Fibroblast of the aortic adventitia (primary cell): Measurements from ENCODE around the gene GRIP2. TPM values are rescaled to one million over a fixed set of nuclear protein-coding genes. Genes with fewer than 3 reads are reported as not detected.

Experiments used
- DNase-seq: peaks from one replicate; pipeline ENCODE4 v3.0.0-alpha.2; 2010; ENCODE audit warnings: low read depth
- H3K4me3 ChIP-seq: 2 replicates; pipeline ENCODE4 v1.5.1; 2011; ENCODE audit warnings: low read depth, mild to moderate bottlenecking, control low read depth, low read length, moderate library complexity
- total RNA-seq: library from RNA; depleted of rRNA; stranded (reverse); fragments of >200 nt; gene quantifications from 2 replicates; pipeline ENCODE4 v1.2.3, GENCODE V29; 2012; ENCODE audit warnings: low replicate concordance
- TF ChIP-seq, protein P1 (sequence below): IDR thresholded peaks from 2 replicates; pipeline ENCODE4 v1.5.1; 2011; ENCODE audit warnings: mild to moderate bottlenecking, low read length, control low read depth, inconsistent platforms; ENCODE audit not compliant: insufficient read depth

The GRIP2 gene
- total RNA-seq, 1 donor: 0.90 TPM

DNA sequence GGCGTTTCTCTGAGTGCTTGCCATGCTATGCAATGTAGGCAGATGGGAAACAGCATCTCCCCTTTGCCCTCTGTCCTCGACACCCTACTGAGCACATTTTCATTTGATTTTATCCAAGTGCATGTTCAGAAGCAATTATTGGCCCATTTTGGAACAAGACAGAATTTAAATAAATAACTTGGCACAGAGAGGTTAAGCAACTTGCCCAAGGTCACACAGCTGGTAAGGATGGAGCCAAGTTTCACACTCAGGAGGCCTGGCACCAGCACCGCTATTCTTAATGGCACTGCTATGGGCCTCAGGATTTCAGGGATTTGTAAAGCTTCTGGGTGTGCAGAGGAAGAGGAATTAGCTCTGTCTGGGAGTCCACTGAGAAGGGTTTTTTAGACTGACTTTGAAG, 2.5 kb upstream of the GRIP2 start:
- no peak overlapping the region for H3K4me3 ChIP-seq
- TF ChIP-seq, protein P1, sequence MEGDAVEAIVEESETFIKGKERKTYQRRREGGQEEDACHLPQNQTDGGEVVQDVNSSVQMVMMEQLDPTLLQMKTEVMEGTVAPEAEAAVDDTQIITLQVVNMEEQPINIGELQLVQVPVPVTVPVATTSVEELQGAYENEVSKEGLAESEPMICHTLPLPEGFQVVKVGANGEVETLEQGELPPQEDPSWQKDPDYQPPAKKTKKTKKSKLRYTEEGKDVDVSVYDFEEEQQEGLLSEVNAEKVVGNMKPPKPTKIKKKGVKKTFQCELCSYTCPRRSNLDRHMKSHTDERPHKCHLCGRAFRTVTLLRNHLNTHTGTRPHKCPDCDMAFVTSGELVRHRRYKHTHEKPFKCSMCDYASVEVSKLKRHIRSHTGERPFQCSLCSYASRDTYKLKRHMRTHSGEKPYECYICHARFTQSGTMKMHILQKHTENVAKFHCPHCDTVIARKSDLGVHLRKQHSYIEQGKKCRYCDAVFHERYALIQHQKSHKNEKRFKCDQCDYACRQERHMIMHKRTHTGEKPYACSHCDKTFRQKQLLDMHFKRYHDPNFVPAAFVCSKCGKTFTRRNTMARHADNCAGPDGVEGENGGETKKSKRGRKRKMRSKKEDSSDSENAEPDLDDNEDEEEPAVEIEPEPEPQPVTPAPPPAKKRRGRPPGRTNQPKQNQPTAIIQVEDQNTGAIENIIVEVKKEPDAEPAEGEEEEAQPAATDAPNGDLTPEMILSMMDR: no peak
- DNase-seq: no peak

DNA sequence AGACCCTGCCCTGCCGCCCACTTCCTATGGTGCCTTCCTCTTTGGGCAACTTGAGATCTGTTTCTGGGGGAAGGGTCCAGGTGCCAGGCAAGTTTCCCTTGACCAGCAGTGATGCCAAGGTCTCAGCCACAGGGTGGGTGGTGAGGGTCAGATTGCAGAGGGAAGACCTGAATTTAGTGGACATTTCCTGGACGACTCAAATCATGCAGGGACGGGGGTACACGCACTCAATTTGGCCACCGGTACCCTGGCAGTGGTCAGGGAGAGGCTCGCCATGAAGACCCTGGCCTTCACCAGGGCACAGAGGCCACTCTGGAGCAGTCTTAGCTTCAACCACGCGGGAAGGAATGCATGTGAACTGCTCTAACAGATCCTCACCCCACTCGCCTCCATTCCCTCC, 1.5 kb upstream of the GRIP2 start:
- no peak overlapping the region for H3K4me3 ChIP-seq
- TF ChIP-seq, protein P1: no peak
- no peak for DNase-seq

DNA sequence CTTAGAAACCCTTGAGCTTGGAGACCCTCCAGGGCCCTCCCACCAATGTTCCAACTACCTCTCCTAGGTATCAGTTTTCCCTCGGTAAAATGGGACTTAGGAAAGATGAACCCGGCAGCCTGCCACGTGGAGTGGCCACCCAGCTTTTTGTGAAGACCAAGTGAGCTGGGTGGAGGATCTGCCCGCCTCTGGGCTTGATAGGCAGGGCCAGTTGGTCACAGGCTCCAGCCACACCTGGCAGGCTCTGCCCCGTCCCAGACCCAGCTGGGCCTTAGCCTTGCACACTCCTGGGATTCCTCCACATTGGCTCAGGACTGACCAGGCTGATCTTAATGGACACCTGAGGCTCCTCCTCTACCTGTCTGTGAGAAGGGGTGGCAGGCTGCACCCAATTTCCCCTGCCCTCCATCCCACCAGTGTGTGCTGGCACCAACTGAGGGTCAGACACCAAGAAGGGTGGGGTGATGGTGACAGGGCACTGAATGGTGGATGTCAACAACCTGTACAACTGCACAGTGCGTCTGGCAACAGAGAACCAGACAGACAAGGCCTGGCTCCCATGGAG, 761 bp upstream of the GRIP2 start:
- TF ChIP-seq, protein P1: no peak
- DNase-seq: no peak
- no peak overlapping the region for H3K4me3 ChIP-seq

DNA sequence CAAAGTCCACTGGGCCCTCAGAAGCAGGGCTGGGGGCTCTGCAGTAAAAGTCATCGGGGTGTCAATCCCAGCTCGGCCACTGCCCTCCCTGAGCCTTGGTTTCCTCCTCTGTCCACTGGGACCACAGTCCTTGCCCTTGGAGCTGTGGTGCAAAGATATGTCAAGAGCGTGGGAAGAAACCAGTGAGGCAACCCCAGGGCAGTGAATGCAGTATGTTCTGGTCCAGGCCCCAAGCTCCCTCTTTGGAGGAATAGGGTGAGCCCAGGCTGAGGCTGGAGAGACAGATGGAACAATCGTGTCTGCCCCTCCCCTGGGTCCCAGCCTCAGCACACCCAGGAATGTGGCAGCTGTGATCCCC, 779 bp downstream of the GRIP2 start:
- no peak overlapping the region for H3K4me3 ChIP-seq
- TF ChIP-seq, protein P1: no peak
- DNase-seq: no peak

DNA sequence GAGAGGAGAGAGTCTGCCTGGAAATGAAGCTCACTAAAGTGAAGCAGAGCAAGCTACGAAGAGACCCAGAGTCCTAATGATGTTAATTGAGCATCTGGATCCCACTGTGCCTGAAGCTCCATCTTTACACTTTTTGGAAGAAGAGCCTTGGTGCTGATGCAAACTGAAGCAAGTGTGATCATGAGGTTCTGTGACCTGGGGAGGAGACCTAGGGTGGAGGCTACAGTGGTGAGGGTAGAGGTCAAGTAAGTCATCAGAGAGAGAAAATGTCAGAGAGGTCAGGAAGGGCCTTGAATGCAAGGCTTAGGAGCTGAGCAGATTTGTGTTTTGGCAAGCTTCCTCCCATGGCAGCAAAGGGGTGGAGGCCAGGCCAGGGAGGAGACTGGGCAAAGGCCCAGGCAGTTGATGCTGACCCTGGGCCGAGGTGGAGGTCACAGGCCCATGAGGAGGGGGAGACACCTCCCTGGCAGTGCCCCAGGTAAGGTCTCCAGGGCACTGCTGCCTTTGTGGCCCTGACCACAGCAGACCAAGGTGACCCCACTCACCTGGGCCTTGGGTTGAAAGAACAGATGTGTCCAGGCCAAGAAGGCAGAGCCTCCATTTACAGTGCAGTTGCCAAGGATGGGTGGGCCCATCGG, 1.6 kb downstream of the GRIP2 start:
- no peak for DNase-seq
- TF ChIP-seq, protein P1: no peak

DNA sequence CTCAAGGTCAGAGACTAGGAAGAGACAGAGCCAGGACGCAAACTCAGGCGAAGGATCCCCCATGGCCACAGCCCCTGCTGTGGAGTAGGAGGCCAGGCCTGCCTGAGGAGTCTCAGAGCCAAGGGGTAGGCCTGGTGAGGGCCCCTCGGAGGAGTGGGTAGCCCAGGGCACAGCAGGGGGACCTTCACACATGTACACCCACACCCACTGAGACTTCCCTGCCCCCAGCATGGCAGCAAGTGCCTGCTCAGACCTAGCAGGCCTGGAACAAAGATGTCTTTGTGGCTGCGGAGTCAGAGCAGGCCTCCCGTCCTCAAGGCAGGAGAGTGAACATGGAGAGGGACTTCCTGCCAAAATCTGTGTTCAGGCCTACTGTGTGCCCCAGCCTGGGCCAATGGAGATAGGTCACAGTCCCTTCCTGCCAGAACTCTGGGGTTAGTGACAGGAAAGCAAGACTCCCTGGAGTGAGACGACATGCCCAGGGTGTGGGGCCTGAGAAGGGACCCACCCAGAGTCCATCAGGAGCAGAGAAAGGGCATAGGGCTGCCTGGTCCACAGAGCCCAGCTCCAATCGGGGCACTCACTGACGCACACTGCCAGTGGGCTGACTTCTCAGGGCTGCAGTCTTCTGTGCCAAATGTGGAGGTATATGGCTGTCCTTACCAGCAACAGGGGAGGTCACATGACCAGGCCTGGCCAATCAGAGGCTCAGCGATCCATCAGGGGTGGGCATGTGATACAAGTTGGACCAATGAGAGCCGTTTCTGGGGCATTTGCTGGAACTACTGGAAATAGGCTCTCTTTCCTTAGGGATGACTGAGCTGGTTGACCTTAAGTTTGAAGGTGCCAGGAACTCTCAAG, 2.3 kb downstream of the GRIP2 start:
- DNase-seq: no peak
- TF ChIP-seq, protein P1: no peak
- no peak overlapping the region for H3K4me3 ChIP-seq

More for the DNA sequence above, 1.6 kb downstream of the GRIP2 start:
- H3K4me3 ChIP-seq: no peak overlapping the region
